GM21528 (cell line): ENCODE measurements around the gene ZC3H12C.

ENCODE experiments used
- ATAC-seq: cut with Tn5 transposase; IDR thresholded peaks from one replicate; pipeline ENCODE4 v1.9.1; 2021; ENCODE audit warnings: mild to moderate bottlenecking, moderate library complexity; ENCODE audit not compliant: unreplicated experiment, low FRiP score

The ZC3H12C gene

GRCh38 chr11:110076371-110076965 is 16.7 kb upstream of the ZC3H12C start:
- ATAC-seq, result peak; percentile 41

DNA sequence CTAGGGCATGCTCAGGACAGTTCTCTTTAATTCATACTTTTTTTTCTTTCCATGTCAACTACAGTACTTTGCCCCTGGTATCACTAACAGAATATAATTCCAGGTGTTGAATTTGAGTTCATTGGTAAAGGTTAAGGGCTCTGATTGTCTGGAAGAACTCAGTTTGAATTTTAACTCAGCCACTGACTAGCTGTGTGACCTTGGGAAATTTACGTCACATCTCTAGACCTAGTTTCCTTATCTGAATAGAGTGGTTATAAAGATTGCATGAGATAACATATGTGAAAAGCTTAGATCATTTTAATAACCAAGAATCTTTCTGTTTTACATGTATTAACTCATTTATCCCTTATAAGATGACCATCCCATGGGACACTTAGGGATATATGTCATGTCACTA is 15.8 kb upstream of the ZC3H12C start:
- peak; percentile 34 for ATAC-seq

DNA sequence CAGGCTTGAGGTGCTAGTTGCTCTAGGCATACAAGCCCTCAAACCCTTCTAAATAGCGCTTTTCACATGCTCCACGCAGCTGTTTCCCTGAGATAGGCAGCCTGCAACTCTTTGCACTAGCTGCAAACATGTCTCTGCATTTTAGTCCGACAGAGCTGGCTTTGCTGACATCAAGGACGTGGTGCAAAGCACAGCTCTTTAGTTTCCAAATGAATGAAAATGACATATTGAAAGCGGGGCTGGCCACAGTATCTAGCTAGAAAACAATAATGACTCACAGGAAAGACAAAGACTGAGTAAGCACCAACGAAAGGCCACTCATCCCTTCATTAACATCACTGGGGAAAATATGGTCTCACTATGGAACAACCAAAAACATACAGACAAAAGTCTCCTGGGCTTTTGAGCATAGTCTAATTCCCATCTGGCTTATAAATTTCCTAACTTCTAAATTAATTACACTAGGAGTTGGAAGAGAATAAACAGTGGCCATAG is 15.3 kb upstream of the ZC3H12C start:
- ATAC-seq, result peak; percentile 91

DNA sequence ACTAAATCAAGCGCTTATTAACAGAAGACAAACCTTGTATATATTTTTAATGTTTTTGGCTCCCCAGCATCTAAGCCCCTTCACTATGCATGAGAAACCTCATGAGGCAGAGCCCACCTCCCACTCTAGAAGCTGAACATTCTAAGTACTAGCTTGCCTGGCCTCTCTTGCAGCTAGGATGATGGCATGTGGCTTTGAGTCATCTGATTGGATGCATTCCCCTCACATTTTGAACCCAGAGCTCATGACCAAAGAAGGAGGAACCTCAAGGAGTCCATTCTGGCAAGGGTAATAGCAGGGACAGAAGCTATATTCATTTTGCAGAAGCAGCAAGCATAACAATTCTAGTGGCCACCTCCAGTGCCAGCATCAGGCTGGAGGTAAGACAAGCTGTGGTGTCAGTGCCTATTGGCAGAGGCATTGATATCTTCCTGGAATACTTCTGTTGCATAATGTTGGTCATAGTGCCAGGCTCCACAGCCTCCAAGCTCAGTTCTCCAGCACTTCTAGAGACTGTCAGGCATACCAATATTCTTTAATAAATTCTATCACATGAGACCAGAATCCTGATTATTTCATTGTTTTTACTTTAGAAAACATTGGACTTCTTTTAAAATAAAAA is 14.2 kb upstream of the ZC3H12C start:
- no peak for ATAC-seq

DNA sequence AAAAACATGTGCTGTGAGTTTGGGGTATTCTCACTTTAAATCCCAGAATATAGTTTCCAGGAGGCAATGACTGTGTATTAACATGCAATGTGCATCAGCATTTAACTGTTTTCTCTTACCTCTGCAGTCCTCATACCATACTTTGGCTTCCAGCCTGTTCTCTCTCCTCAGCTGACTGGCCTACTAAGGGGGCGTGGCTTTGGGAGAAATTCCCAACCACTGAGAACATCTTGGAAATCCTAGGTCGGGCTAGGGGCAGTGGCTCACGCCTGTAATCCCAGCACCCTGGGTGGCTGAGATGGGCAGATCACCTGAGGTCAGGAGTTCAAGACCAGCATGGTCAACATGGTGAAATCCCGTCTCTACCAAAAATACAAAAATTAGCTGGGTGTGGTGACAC is 13.5 kb upstream of the ZC3H12C start:
- ATAC-seq, result no peak

DNA sequence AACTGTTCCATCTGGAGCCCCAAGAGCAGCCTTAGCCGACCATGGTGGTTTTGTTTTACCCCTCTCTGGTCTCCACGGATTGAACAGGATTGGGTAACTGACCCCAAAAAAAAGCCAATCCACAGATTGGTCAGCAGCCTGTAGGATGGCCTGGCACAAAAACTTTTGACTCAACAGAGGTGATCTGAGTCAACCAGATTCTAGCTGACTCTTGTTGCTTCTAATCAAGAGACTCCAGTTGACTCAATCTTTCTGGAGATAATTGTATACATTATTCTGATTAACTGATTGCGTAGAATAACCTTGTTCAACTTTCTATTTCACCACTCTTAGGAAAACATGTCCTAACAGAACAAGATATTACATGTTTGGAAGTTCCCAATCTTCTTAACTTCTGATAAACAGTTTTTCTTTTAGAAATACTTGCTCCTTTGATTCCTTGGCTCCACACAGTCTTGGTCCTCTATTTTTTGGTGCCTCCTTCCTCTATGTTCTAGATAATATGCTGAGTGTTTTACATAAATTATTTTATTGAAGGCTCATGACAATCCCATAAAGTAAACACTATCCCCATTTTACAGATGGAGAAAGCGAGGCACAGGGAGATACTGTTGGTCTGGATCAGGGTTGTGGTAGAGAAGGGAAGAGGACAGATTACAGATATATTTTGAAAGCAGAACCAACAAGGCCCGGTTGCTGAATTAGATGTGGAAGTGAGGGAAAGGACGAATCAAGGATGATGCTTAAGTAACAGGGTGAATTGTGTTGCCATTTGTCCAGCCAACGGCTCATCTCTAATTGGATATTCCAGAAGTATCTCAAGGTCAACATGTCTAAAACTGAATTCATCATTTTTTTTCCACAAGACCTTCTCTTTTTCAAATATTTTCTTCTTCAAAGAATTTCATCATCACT is 11.5 kb upstream of the ZC3H12C start:
- no peak for ATAC-seq

DNA sequence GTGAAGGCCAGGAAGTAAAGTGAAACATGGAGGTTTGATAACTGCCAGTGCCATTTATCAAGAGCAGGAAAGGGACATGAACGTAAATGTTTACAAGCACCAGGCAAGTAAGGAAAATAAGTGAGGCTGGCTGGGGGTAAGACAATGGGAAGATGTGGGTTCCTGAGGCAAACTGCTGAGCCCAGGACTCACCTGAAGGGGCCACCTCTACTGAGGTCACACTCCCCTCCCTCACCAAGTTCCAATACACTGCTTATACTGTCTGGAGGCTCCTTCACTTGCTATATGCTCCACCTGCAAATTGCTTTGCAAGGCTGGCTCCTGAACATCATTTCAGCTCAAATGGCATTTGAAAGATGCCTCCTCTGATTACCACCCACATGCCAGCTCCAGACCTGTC is 10.3 kb upstream of the ZC3H12C start:
- no peak for ATAC-seq

GRCh38 chr11:110085255-110085838 is 7.8 kb upstream of the ZC3H12C start:
- no peak for ATAC-seq

- no peak for ATAC-seq
Observed at GRCh38 chr11:110086892-110087309, 6.3 kb upstream of the ZC3H12C start.

DNA sequence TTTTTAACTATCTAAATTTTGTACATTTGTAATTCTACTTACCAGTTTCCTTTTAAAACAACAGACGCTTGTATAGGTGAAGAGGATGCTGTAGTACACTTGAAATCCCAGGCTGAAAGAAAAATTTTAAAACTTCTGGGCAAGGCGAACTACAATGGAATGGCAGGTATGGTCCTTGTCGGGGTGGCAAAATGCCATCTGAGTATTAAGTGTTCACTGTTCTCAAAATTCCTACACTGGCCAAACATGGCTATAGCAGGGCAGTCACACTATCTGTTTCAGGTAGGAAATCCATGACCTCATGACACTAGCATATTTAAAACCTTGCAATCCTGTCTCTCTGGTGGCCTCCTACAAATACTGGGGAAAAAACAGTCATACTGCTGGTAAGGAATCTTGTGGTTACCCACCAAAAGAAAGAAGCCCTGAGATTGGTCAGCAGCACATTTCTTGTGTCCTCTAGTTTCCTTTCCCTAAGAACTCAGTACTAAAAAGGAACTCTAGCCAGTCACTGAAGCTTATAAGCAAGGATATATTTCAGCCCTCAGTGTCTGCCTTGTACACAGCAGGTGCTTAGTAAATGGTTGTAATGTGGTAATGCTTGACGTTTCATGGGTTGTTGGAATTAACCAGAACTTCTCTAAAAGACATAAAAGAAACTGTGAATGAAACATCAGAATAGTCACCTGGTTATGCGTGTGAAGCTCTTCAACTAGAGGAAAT is 5.2 kb upstream of the ZC3H12C start:
- ATAC-seq, result no peak

DNA sequence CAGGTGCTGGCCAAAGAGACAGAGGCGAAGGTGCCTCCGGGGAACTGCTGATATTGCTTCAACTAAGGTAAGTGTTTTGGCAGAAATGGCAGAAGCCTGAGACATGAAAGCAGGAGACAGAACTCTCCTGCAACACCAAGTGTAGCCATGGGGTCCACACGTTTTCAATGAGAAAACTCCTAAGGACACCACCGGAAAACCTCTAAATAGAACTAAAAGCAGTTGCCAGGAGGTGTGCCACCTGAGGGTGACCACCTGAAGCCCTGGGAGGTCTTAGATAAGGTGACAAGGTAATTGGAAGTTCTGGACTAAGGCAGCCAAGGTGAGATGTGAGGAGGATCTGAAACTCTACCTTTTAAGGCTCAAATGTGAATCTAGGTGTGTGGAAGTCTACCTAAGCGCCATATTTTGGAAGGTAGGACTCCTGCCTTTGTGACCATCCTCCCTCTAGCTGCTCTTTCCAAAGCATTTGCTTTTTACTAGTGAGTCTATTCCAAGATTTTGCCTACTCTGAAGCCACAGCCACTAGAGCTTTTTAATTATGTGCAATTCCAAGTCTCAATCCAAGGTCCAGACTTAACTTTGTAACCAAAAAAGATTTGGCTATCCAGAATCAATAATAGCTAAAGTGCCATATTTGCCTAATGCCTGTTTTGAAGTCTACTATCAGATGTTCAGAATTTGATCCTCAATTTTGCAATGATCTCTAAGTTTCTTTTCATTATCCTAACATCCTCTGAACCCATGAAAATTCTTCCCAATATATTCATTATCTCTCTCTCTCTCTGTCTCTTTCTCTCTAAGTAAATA is 4.5 kb upstream of the ZC3H12C start:
- ATAC-seq, result no peak

- ATAC-seq, result no peak
Observed at GRCh38 chr11:110089617-110090282, 3.4 kb upstream of the ZC3H12C start.

DNA sequence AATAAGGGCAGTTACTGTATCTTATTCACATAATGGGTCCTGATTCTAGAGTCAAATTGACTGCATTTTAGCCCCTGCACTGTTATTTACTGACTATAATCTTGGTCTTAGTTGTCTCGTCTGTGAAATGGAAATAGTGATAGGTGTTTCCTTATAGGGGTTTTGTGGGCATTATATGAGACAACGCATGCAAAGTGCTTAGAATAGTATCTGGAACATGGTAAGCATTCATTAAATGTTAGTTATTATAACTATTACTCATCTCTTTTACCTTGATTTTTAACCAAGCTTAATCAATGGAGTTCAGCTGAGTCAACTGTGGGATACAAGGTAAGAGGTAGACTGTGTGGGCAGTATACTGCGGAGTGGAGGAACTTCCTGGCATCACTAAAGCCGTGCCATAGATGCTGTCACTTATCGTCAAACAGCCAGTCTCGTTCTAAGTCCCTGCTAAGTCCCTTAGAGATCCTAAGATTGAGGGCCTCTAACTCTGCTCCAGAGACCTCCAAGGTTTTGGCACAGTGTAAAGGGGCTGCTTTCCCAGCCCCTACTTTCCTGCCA is 2.6 kb upstream of the ZC3H12C start:
- ATAC-seq, result no peak

- no peak for ATAC-seq
Observed at GRCh38 chr11:110092111-110092514, 1.1 kb upstream of the ZC3H12C start.

GRCh38 chr11:110093407-110094297 is 460 bp downstream of the ZC3H12C start:
- peak; percentile 21 for ATAC-seq

DNA sequence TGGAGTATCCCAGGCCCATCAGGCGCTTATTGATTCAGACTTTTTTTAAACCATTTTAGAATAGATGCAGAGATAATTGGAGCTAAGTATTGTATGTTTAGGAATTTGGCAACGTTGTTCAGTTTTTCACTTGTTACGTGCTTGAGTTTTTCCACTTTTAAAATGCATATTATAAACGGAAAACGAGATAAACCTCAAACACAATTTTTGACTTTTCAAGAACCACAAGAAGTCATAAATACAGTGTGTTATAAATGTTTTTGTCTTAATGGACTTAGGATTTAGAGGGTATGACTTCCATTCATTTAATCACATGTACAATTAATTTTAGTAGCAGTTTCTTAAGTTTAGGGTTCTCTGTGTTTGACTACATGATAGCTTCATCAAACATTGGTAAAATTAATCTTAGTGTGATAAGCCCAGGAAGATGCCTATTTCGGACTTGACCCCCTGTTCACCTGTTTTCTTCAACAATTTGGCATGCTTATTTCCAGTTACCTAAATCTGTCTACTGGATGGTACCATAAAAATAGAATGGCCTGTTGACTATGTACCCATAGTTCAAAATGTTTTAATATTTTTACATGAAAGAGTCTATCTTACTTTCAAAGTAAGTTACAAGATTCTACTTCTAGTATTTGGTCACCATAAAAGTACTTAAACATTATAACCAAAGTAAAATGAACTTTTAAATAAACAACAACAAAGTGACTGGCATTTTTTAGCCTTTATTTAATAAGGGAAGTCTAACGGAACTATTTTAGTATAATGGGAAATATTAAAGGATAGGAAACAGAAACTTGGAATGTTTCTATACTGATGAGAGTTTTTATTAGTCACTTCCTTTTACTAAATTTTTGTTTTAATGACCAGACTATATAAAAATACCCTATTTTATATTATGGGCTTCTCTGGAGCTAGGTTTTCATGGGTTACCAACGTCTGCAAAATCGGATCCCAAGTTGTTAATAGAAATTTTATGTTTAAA is 1.4 kb downstream of the ZC3H12C start:
- no peak for ATAC-seq

GRCh38 chr11:110095554-110095953 is 2.4 kb downstream of the ZC3H12C start:
- ATAC-seq, result no peak
